HUDEP-2 (cell line): Measurements from ENCODE around the gene GTPBP10.
"Not testable (repeated sequence)": the region's sequence is repeated elsewhere in the genome, so short reads cannot be mapped to it uniquely, and the experiment has no call there.

Experiments used
- DNase-seq, 76 experiments: peaks; one replicate each; lab custom pipeline; 2025; ENCODE audit not compliant: unreplicated experiment in 76 of 76; lab: John Stamatoyannopoulos, UW

The GTPBP10 gene

DNA sequence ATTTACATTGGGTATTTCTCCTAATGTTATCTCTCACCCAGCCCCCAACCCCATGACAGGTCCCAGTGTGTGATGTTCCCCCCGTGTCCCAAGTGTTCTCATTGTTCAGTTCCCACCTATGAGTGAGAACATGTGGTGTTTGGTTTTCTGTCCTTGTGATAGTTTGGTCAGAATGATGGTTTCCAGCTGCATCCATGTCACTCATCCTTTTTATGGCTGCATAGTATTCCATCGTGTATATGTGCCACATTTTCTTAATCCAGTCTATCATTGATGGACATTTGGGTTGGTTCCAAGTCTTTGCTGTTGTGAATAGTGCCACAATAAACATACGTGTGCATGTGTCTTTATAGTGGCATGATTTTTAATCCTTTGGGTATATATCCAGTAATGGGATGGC, 3.5 kb downstream of the GTPBP10 start:
- DNase-seq = not testable (repeated sequence)

DNA sequence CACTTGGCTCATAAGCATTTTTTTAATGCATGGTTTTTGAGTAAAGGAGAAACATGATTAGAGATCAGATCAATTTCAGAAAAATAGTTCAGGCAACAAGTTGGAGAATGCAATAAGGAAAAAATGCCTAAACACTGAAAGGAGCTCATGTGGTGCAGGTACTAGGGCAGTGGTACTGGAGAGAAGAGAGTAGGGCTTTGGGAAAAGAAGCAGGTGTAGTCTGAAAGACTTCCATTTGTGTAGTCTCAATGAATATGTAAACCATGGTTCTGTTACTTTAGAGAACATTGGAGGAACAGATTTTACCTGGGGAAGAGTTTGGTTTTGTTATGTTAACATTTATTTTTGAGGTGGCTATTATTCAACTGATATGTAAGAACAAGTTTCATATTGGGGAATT, 5.5 kb downstream of the GTPBP10 start:
- no peak for DNase-seq

DNA sequence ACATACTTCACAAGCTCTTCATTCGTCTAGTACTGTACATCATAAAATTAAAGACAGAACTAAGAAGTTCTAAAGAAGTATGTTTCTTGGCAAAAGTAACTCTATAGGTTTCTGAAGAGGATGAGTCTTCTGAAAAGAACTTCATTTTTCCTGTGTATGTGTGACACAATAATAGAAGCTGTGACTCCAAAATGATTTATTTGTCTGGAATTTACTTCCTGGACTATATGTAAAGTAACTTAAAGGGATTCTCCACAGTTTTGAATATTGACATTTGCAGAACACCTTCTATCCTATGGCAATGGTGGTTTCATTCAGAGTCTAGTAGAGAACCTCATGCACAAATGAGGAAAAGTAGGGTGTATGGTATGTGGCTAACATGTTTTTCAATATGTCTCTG, 36.9 kb downstream of the GTPBP10 start:
- DNase-seq = no peak

DNA sequence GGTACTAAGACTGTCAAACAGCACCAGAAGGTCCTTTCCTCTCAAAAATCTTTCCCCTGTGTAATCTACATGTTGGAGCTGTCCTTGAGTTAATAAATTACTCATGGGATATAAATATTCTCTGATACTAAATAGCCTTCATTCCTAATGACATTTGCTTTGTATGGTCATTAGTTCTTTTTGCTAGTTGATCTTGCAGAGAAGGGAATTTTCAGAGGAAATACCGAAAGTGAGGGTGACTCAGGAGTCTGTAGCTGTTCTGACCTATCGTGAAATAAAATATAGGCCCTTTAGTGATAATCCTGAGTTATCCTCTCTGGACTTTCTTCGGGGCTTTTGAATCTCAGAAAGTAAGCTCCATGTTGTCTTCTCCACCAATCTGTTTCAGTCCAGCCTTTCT, 37.3 kb downstream of the GTPBP10 start:
- no peak for DNase-seq

DNA sequence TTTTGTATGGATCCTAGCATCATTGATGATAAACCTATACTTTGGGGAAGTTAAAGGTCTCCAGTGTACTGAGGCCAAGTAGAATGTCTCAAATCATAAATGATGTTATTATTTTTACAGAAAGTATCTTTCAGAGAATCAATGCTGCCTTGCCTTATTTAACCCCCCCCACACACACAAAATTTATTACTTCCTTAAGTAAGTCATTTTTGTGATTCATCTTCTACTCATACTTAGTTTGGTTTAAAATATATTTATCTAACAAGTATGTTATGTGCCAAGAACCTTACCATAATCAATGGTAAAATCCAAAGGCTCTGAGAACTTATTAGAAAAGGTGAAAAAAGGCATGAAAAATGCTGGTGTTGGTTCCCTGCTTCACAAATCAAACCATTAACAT, 37.9 kb downstream of the GTPBP10 start:
- DNase-seq = no peak

DNA sequence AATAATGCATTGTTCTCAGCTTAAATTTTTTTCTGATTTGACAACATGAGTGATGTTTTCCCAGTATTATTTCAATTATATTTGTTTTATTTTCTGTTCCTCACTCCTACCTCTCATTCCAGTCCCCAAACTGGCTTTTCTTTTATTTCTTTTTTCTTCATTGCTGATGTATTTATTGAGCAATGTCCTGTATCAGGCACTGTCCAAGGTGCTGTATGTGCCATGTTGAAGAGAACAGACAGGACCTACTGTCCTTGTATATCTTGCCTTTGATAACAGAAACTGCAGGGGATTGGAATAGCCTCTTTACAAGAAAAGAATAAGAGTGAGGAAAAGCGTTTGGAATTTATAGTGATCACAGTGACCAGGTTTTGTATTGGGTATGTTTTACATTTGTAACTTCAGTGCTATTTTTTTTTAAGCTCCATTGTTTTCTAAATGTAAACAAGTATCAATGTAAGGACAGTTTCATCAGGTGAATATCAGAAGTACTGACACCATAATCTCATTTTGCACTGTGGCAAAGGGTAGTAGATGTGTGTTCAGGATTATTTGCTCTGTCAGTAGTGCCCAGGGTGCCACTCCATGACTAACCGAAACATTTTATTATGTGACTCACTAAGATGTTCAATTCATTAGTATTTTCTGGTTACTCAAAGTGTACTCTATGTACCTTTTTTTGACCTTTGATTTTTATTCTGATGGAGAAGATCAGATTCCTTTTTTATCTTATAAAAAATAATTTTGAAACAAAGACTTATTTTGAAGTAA, 41.1 kb downstream of the GTPBP10 start:
- DNase-seq = no peak

DNA sequence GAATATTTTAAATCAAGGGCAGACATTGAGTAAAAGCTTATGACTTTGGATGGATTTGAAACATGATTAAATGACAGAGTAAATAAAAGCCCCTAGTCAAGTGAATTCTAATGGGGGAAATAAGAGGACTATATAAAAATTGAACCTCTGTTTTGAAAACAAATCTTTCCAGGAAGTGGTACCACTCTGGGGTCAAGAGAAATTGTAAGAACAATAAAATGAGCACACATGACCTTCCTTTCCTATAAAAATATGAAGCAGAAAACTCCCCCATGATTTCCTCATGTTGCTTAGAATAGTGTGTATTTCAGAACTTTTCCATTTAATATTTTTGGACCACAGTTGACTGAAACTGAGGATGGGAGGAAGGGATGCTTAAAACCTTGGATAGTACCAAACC, 44.4 kb downstream of the GTPBP10 start:
- no peak for DNase-seq

DNA sequence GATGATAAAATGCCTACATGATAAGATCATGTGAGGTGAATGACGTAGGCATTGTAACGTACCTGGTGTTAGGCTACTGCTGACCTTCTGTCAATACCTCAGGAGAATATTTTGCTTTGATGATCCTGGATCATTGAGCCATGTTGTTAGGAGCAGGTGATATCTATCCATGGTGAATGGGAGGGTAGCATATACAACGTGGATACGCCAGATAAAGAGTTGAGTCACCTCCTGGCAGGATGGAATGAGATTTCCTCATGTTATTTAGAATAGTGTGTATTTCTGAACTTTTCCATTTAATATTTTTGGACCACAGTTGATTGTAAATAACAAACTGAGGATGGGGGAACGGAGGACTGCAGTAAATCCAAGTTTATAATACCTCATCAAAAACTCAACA, 45.0 kb downstream of the GTPBP10 start:
- DNase-seq = no peak

DNA sequence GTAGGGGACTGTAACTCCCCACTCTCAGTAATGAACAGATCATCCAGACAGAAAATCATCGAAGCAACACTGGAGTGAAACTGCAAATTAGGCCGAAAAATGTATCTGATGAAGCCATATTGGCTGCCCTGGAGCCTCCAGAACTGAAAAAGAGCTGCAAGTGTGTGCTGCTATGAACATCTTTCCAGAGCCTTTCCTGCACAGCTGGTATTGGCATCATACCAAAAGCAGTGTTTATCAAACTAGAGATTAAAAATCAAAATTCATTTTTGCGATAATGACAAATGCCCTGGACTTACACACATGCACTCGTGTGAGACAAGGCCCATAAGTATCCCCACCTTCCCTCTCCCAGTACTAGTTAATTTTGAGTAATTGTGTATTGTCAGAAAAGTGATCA, 49.9 kb downstream of the GTPBP10 start:
- DNase-seq = no peak

DNA sequence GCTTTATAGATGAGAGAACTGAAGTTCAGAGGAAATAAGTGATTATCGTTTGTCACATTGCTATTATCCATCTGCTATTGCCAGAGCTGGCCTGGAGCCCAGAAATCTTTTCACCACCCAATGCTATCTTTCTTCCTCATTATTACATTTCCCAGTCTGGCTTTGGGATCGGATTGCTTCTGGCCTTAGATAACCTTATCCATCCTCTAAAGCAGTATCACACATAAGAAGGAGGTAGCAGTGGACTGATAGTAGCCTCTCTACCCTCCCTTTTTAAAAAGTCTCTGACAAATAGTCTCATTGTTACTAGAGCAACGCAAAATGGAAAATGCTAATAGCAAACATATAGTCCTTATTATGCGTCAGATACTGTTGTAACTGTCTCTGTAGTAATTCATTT, 55.5 kb downstream of the GTPBP10 start:
- peak in 20 of 76 experiments; percentile 0 to 40 (median 14) for DNase-seq

DNA sequence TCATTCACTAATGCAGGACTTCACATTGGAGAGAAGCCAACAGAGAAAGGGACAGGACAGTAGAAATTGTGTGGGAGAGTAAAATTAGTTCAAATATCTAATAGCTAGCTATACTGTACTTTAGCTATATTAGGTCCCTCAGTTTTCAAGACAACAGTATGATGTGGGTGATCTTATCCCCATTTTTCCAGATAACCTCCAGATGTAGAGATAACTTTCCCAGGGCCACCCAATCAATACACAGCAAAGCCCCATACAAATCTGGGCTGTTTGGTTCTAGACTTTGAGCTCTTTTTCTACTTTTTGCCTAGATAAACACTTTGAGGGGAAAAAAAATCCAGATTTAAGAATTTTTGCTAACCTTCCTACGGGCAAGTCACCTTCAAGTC, 56.3 kb downstream of the GTPBP10 start:
- no peak for DNase-seq

DNA sequence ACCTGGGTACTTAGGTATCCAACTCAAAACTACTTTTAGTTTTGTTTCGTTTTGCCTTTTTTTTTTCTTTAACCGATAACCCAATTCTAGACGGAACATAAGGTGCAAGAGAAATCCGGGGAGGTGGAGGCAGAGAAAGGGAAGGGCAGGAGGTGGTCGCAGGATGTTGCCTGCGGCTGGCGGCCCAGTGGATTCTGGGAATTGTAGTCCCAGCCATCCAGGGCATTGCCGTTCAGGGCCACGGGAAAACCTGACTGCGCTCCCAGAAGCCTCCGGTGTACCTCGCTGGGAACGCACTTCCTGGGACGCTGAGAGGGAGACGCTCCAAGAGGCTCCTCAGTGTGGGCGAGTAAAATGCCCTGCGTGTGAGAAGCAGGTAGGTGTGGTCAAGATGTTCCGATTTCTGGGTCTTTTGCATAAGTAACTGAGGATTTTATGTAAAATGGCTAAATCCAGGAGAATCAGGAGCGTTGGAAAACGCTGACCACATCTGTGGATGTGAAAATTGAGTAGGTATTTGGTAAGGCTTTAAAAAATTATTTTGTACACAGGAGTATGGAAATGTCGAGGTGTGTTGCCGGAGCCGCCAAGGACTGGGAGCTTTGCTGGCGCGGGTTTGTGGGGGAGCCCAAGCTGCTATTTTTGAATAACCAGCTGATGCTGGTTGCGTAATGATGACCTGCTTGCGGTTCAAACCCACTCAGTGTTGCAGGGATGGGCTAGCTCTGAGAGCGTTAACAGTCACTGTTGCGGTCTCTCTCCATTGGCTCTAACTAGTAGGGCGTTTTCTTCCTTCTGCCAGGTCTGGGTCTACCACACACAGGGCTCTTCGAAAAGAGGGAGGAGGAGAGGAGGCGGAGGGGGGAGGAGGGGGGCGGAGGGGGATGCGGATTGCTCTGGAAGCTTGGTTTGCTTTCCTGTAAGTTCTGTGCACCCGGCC, 56.9 kb downstream of the GTPBP10 start, which contains the start of gene CLDN12:
TSS of gene CLDN12 (plus strand) at position 288 of the 940 bp plus-strand sequence. CDS start 9,216 bp downstream, outside the sequence.
- DNase-seq = peak in 72 of 76 experiments; percentile 4 to 80 (median 50)

DNA sequence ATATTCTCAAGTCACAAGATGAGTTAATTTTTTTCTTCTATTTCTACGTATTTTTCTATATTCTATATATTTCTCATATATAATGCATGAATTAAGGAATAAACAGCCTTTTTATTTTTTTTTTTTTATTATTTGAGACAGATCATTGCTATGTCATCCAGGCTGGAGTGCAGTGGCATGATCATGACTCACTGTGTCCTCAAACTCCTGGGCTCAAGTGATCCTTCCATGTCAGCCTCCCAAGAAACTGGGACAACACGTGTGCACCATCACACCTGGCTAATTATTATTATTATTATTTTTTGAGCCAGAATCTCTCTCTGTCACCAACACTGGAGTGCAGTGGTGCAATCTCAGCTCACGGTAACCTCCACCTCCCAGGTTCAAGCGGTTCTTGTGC, 58.3 kb downstream of the GTPBP10 start:
- no peak for DNase-seq

DNA sequence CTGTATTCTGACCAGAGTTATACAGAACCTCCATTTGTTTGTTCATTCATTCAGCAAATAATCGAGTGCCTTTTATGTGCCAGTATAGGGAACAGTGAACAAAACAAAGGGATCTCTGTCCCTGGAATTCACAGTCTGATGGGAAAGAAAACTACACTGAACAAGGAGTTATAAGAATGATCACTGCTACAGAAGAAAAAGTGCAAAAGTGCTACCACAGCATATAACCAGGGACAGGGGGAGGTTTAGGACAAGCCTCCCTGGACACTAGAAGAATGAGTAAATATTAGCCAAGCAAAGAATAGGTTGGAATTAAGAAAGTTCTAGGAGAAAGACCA, 60.9 kb downstream of the GTPBP10 start:
- no peak for DNase-seq

DNA sequence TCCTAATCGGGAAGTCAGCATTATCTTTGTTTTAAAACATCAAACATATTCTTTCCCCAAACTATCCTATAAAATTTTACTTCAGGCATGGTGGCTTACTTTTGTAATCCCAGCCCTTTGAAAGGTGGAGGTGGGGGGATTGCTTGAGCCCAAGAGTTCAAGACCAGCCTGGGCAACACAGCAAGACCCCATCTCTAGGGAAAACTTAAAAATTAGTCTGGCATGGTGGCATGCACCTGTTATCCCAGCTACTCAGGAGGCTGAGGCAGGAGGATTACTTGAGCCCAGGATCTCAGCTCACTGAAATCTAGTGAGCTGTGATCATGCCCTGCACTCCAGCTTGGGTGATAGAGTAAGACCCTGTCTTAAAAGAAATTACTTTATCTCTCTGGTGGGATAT, 61.6 kb downstream of the GTPBP10 start:
- DNase-seq = no peak

DNA sequence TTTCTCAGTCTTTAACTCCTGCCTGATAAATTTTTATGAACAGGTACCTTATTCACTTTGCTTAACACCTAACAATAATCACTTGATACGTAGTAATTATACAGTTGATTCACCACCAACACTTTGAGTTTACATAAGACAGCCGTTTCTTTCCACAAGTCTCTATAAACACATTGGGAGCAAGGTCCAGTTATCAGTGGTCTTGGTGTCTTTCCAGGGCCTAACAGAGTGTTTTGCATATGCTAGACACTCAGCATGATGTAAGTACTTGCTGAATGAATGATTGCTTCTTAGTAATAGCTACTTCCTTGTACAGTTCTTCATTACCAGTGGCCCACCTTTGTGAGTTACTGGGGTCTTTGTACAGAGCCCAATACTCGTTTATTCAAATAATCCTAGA, 63.2 kb downstream of the GTPBP10 start:
- no peak for DNase-seq

DNA sequence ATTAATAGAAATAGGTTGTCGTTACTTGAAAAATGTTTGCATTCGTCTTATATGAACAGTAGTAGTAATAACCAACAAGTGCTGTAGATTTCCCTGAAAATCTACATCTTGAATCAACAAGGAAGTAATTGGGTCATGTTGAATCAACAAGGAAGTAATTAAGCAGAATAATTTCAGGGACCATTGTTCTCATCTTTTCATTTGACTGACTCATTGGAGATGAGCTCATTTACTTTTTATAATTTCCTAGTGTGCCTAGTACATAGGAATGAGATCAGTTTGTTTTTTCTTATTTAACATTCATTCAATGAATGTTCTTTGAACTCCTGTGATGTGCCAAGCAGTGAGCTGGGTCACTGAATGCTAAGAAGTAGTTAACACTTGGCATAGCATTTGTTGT, 65.0 kb downstream of the GTPBP10 start:
- DNase-seq = no peak

DNA sequence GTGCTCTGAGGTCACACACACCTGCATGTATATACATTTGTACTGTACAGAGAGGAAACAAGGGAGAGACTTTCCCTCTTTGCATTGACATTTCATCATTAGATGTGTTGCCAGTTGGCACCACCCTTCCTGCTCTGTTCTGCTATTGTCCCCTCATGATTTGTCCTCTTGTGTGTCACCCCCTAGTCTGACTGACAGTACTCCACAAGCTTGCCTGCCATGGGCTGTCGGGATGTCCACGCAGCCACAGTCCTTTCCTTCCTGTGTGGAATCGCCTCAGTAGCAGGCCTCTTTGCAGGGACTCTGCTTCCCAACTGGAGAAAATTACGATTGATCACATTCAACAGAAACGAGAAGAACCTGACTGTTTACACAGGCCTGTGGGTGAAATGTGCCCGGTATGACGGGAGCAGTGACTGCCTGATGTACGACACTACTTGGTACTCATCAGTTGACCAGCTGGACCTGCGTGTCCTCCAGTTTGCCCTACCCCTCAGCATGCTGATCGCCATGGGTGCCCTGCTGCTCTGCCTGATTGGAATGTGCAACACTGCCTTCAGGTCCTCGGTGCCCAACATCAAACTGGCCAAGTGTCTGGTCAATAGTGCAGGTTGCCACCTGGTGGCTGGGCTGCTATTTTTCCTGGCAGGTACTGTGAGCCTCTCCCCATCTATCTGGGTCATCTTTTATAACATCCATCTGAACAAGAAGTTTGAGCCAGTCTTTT, 66.1 kb downstream of the GTPBP10 start:
- peak in 21 of 76 experiments; percentile 0 to 27 (median 5) for DNase-seq

DNA sequence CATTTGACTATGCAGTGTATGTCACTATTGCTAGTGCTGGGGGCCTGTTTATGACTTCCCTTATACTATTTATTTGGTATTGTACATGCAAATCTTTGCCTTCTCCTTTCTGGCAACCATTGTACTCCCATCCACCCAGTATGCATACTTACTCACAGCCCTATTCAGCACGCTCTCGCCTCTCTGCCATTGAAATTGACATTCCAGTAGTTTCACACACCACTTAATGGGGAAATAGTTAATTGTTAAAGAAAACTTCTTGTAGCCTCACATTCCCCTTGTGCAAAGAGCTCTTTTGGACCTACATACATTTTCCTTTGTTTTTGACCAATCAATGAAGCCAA, 66.6 kb downstream of the GTPBP10 start:
- DNase-seq = no peak

DNA sequence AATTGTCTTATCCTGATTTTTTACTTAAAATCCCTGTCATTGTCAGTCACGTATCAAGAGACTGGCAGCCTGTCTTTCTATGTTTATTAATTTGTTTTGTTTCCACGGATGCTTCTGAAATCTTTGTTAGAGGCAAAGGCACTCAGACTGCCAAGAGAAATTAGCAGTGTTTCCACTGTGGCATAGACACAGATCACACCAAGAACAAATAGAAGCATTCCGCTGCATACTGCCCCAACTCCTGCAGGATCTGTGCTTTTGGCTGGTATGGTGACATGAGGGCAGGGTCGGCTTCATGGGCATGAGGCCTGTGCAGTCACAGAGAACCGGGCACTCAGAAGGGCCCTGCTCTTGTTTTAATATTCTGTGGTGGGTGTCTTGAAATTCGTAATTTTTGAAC, 75.1 kb downstream of the GTPBP10 start:
- no peak for DNase-seq

DNA sequence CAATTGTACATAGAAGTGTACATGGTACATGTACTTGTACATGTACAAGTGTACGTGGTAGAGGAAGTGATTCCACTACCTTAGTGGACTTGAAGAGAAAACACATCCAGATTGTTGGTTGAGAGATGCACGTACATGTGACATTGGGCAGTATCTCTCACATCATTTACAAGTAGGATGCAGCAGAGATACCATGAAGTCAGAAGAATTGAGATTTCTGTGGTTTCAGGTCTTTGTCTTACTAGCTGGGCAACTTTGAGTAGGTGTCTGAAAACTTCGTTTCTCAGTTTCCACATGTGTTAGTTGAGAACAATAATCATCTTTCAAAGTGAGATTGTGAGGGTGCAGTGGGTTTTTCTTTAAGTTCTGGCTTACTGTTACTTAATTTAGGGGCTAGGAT, 78.2 kb downstream of the GTPBP10 start:
- DNase-seq = no peak
